CD4-positive, alpha-beta T cell treated with Interleukin-6 for 4 hours (primary cell): ENCODE measurements around the gene KIF26A.
"Not testable (repeated sequence)": the region's sequence is repeated elsewhere in the genome, so short reads cannot be mapped to it uniquely, and the experiment has no call there.

Experiments used
- DNase-seq: peaks from one replicate; pipeline ENCODE4 v3.0.0-alpha.2; 2020; ENCODE audit warnings: mixed read lengths

KIF26A gene

DNA sequence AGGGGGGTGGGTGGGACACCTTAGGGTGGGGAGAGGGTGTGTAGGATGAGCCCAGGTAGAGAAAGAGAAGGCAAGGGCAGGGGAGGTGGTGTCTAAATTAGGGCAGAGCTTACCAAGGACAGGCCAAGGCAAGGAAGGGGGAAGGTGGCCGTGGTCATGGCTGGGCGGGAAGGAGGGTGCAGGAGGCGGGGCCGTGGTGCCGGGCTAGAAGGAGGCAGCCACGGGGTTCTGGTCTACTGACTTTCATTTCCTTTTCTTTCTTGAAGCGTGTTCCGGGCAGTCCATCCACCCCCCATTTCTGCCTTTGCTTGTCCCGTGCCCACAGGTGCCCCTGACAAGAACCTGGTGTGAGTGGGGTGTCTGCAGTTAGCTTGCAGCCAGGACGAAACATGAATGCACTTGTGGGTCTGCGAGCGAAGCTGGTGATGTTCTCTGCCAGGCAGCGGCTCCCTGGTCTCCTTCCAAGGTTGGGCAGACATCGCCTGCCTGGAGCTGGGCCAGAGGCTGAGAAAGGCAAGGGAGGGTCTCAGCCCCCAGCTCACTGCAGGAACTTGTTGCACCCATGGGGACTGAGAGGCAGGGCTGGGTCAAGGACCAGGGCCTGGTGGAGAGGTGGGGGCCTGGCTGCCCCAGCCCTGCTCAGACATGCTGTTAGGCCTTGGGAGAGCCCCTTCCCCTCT is 58.2 kb downstream of the KIF26A start:
- no peak for DNase-seq

GRCh38 chr14:104197449-104198247 is 59.3 kb downstream of the KIF26A start:
- no peak for DNase-seq

GRCh38 chr14:104199266-104199895 is 61.0 kb downstream of the KIF26A start:
- DNase-seq, result no peak

DNA sequence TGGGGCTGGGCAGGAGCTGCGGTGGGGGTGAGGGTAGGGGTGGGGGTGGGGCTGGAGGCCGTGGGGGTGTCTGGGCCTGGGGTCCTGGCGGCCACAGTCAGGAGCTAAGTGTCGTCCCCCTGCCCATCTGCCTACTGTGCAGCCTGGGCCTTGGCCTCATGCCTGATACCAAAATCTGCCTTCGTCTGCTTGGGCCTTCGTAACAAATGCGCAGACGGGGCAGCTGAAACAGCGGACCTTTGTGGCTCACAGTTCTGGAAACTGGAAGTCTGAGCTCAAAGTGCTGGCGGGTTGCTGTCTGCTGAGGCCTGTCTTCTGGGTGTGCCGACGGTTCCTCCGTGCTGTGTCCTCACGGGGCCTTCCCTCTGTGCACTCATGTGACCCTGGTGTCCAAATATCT is 61.7 kb downstream of the KIF26A start:
- no peak for DNase-seq

DNA sequence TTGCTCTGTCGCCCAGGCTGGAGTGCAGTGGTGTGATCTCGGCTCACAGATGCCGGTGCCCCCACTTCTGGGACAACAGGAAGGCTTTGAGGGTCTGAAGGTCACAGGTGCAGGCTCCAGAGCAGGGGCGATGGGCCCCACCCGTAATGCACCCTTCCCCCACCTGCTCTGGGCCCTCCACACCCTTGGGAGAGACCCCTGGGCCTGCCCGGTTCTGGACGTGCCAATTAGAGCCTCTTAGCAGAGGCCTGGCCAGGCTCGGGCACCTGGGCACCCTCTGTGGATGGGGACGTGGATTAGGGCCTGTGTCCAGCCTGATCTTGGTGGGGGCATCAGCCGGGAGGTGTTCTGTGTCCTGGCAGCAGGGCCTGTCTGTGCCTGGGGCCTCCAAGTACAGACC is 62.2 kb downstream of the KIF26A start:
- DNase-seq, result no peak

DNA sequence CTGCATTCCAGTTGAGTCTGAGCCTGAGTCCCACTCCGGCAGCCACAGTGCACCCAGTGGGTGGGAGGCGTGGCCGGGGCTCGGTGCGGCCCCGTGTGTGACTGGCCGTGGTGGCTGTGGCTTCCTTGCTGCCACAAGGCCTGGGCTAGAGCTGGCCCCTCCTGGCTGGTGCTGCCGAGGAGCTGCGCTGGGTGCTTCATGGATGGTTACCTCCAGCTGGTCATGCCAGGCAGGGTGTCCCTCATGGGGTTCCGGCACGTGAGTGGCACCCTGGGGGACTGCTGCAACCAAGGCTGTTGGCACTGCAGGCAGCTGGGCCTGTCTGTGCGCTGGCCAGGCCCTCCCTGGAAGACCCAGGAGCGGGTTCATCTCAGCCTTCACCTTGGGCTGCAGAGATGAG is 62.7 kb downstream of the KIF26A start:
- no peak for DNase-seq

- no peak for DNase-seq
Observed at GRCh38 chr14:104201496-104201895, 63.1 kb downstream of the KIF26A start.

DNA sequence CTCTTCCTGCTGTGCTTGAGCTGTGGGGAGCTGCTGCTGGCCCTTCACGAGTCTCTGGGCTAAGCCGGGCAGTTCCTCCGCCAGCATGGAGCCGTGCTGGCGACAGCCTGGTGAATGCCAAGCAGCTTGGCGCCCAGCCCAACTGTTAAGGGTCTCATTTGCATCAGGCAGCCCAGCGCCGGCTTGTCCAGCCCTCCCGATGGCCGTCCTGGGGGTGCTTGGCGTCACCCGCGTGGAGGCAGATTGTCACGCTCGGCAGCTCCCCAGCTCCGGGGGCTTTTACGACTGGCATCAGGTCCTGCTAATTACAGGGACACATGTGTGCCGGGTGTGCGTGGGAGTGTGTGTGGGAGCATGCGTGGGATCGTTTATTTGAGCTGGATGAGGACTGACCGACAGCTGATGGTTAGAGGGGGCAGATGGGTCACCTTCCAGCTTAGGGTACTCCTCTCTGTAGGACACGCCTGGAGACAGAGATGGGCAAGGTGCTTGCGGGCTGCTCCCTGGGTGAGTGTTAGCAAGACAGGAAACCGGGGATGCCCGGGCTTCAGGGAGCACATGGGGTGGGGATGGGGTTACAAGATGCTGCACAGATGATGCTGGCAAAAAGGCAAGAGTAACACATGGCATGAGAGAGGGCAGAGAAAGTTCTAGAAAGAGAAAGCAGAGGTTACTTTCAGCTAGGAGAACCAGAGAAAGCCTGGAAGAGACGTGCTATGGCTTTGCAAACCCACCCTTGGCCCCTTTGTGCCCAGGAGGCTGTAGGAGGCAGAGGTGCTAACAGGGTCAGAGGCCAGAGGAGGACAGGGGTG is 64.1 kb downstream of the KIF26A start:
- DNase-seq, result no peak

DNA sequence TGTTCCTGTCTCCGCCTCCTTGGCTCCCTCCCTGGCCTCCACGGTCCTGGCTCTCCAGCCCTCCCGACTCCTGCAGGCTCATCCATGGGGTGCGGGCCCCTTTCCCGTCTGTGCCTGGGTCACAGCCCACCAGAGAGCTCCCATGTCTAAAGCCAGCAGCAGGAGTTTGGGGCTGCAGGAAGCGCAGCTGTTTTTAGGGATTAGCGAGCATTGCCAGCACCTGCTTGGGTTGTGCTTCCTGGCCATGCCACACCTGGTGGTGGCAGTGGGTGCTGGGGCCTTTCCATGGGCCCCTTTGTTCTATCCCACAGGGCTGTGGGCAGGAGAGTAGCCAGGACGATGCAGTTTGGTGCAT is 64.7 kb downstream of the KIF26A start:
- no peak for DNase-seq

GRCh38 chr14:104204660-104205149 is 66.3 kb downstream of the KIF26A start:
- no peak for DNase-seq

GRCh38 chr14:104205781-104206180 is 67.4 kb downstream of the KIF26A start:
- no peak for DNase-seq

GRCh38 chr14:104206281-104206904 is 68.0 kb downstream of the KIF26A start:
- DNase-seq, result no peak

GRCh38 chr14:104207142-104208014 is 69.0 kb downstream of the KIF26A start:
- no peak for DNase-seq

GRCh38 chr14:104208015-104208295 is 69.6 kb downstream of the KIF26A start:
- not testable (repeated sequence) for DNase-seq

- DNase-seq, result not testable (repeated sequence)
Observed at GRCh38 chr14:104208331-104208730, 69.9 kb downstream of the KIF26A start.

GRCh38 chr14:104209071-104209470 is 70.7 kb downstream of the KIF26A start:
- DNase-seq, result not testable (repeated sequence)

- no peak for DNase-seq
Observed at GRCh38 chr14:104209985-104210816, 71.8 kb downstream of the KIF26A start.

DNA sequence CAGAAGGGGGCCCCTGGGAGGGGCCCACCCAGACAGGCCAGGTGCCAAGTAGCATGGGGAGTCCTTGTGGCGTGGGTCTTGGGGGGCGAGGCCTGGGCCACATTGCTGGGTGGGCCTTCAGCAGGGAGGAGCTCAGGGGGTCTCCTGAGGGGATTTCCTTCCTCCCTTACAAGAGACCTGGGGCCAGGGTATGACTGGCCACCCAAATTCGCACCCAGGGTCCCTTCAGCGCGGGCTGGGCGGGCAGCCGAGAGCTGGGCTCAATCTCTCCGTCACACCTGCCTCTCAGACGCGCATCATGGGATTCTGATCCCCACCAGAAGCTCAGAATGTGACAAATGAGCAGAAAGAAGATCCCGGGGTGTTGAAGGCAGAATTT is 72.4 kb downstream of the KIF26A start:
- DNase-seq, result no peak

- no peak for DNase-seq
Observed at GRCh38 chr14:104211215-104211614, 72.8 kb downstream of the KIF26A start.

DNA sequence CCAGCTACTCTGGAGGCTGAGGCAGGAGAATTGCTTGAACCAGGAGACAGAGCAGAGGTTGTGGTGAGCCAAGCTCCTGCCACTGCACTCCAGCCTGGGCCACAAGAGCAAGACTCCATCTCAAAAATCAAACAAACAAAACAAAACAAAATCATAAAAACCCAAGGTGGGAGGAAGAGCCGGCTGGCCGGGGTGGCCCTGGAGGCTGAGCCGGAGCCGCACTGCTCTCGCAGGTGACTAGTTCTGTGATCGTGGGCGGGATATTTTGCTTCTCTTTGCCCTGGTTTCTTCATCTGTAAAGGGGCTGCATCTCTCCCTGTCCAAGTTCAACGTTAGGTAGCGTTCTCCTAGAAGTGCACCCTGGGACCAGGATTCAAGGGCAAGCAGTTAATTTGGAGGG is 73.4 kb downstream of the KIF26A start:
- no peak for DNase-seq
